Measurements from ENCODE around the gene TTC39C.

Gene TTC39C

DNA sequence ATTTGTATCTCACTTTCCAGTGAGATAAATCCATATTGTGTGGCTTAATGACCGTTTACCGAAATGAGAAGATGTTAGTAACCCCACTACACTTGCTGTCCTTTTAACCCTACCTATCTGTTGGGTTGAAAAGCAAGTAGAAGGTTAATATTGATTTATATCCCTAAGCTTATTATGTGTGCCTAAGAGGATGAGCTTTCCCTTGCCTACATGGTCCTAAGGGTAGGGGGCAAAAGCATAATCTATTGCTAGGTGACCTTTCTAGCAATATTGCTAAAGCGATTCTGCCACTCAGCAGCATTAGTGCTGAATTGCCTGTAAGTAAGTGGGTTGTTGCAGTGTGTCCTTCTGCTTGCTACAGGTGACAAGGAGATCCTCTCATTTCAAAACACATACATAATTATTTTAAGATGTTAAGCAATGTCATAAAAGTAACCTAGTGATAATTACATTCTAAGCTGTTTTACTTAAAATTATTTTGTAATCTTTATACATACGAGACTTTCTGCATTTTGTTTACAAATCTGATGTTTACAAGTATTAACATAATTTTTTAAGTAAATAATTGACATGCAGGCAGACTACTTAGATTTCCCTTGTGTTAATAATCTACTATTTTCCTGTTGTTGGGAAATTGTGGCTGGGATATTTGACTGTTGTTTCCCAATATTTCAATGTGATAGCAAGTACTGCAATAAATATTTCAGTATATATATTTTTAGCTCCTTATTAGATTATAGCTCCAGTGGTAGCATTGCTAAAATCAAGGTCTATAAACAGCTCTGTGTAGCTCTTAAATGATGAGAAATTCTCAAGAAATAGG lies 75.2 kb downstream of the TTC39C start:
- no peak for ATAC-seq

GRCh38 chr18:24090876-24091275 lies 76.3 kb downstream of the TTC39C start:
- no peak for ATAC-seq

DNA sequence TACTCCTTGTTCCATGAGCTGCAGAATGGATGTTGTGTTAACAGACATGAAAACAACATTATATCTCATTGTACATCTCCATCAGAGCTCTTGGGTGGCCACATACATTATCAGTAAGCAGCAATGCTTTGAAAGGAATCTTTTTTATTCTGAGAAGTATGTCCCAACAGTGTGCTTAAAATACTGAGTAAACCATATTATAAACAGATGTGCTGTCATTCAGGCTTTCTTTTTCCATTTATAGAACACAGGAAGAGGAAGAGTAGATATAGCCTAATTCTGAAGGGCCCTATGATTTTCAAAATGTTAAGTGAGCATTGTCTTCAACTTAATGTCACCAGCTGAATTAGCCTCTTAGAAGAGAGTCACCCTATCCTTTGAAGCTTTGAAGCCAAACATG lies 80.0 kb downstream of the TTC39C start:
- no peak for ATAC-seq

GRCh38 chr18:24095976-24096375 lies 81.4 kb downstream of the TTC39C start:
- no peak for ATAC-seq

GRCh38 chr18:24103320-24104021 lies 88.9 kb downstream of the TTC39C start:
- no peak for ATAC-seq

DNA sequence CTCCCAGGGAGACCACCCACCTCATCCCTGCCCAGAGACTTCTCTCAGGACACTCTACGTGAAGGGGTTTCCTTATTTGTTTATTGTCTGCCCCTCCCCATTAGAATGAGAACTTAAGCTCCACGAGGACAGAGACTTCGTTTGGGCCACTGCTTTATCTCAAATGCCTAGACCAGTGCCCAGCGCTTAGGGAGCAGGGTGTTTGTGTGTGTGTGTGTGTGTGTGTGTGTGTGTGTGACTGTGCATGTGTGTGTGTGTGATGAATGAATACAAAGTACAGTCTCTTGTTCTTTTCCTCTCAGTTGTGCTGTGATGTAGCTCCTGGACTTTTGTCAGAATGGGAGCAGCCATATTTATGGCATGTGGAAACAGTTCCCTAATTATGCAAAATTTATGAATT lies 89.9 kb downstream of the TTC39C start:
- no peak for ATAC-seq

- ATAC-seq, result no peak
Measured at GRCh38 chr18:24108641-24109040, 94.1 kb downstream of the TTC39C start.

- ATAC-seq, result no peak
Measured at GRCh38 chr18:24111936-24112335, 97.4 kb downstream of the TTC39C start.

DNA sequence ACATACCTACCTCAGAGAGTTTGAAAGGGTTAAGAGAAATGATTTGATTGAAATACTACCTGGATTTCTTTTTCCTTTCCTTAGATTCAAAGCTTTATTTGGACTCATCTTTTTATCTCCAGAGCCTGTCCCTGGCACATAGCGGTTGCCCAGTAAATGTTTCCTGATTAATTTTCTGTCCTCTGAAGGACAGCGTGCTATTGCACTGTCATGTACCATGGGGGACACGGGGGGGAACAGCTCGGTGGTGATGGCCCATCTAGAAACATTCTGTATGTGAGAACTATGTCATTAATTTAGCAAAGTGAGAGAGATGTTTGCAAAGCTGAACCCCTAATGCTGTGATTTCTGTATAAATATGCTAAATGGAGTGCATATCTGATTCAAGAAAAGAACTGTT lies 97.9 kb downstream of the TTC39C start:
- no peak for ATAC-seq

DNA sequence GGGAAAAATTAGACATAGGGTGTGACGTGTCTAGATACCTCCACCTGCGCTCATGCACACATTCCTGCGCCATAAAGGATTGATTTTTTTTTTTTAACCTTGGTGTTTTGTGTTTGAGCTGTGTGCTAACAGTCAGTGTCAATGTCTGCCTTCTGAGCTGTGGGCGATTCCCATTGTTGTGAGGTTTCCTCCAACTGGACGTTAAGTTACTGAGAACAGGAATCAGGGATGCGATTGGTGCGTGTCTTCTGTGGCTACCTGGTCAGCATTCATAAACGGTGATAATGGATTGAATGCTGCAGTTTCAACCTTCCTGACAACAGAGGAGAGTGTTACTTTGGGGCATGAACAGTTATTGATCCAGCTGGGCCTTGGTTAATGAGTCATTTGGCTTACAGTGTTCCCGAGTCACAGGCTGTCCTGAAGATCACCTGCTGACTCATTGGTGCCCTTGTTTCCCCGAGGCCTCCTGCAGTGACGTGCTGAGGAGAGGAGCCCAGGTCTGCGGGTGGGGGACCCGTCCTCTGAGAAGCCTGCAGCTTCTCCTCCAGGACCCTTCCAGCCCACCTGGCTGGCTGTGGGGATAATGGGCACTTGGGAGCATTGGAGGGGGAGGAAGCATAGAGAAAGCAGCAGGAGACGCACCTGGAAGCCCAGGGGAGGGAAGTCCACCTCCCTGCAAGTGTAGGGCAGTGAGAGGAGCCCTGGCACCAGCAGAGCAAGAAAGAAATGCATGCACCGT lies 98.5 kb downstream of the TTC39C start:
- ATAC-seq, result peak in 1 of 2 donors; percentile 38

GRCh38 chr18:24114924-24115549 lies 100.5 kb downstream of the TTC39C start:
- no peak for ATAC-seq

DNA sequence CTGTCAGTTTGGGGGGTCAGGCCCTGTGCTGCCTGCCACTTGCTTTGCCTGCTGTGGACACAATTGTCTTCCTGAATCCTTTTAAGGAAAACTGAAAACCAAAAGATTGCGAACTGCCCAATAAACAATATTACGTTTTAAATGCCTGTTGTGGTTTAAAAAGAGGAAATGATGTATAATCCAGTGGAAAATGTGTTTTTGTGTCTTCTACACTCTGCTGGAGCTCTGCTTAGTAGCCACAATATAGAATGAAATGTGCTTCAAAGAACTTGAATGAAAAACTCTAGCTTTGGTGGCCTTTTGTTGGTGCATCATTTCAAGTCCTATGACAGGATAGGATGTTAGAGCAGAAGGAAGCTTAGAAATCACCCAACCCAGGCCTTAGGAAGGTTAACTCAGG lies 101.1 kb downstream of the TTC39C start:
- ATAC-seq, result no peak

- ATAC-seq, result peak; percentile 85 to 91
Measured at GRCh38 chr18:24118750-24119577, 104.4 kb downstream of the TTC39C start.

DNA sequence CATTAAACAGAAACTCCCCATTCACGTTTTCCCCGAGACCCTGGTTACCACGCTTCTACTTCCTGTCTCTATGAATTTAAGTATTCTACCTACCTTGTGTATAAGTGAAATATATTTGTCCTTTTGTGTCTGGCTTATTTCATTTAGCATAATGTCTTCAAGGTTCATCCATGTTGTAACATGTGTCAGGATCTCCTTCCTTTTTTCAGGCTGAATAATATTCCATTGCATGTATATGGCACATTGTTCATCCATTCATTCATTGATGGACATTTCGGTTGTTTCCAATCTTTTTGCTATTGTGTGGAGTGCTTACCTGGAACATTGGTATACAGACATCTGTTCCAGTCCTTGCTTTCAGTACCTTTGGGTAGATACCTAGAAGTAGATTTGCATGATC lies 106.1 kb downstream of the TTC39C start:
- ATAC-seq, result no peak

GRCh38 chr18:24121625-24122024 lies 107.1 kb downstream of the TTC39C start:
- ATAC-seq, result no peak

GRCh38 chr18:24126155-24126961 lies 111.8 kb downstream of the TTC39C start:
- ATAC-seq, result no peak

- no peak for ATAC-seq
Measured at GRCh38 chr18:24127735-24128134, 113.2 kb downstream of the TTC39C start.

DNA sequence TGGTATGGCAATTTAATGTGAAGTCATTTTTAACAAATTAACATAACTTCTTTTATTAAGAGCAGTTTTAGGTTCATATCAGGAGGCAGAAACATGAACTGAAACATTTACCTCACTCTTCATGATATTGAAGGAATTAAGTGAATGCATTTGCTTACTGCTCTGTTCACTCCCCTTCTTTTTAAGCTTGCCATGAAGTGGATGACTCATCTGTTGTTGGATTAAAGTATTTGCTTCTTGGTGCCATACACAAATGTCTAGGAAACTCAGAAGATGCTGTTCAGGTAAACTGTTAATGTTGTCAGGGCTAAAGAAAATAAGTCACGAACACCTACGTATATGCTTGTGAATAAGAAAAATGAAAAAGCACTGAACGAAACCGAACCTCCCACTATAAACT lies 114.1 kb downstream of the TTC39C start:
- ATAC-seq, result no peak

DNA sequence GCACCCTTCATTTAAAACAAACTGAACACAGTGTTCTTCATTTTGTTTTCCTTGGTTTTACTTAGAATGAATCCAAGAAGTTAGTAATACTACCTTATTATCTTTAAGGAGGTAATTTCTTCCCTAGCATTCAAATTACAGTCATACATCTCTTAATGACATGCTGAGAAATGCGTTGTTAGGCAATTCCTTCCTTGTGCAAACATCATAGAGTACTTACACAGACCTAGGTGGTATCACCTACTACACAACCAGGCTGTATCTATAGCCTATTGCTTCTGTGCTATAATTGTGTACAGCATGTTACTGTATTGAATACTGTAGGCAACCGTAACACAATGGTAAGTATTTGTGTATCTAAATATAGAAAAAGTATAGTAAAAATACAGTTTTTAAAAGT lies 115.9 kb downstream of the TTC39C start:
- no peak for ATAC-seq

DNA sequence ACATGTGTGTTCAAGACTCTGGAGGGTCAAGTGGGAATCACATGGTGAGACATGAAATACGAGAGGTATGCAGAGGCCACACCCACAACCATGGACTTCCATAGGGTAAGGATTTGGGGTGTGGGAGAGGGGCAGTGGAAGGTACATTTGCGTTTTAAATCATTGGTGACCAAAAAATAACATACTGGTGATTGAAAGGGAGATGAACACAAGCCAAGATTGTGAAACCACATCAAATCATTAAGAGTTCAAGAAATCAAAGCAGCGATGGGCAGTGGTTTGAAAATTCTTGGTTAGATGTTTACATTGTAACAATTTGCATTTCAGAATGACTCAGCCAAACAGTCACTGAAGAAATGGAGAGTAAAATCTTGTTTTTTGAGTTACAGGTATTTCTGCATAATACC lies 122.4 kb downstream of the TTC39C start:
- no peak for ATAC-seq

DNA sequence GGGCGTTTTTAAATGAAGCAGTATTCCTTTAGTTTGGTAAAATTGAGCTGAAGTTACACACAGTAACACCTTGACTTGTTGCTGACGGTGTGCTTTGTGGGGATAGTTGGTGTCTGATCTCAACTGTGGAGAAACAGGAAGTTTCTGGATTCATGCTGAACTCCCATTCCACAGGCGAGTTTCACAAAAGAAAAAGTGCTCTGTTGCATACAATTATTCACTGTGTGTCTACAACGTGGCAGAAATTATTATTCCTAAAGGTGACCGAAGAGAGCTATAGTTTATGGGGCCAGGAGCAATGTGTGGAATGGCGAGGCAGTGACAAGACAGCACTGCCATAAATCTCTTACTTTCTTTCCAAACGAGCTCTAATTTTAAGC lies 123.8 kb downstream of the TTC39C start:
- peak in 1 of 2 donors; percentile 2 for ATAC-seq
